GM19023 (cell line): ENCODE measurements around the gene PDE6A.

Source experiments
- ATAC-seq: cut with Tn5 transposase; IDR thresholded peaks from one replicate; pipeline ENCODE4 v1.9.1; 2021; ENCODE audit warnings: mild to moderate bottlenecking, moderate library complexity; ENCODE audit not compliant: unreplicated experiment

PDE6A gene

GRCh38 chr5:149820536-149821510 is 123.8 kb downstream of the PDE6A start:
- no peak for ATAC-seq

GRCh38 chr5:149820012-149820411 is 124.6 kb downstream of the PDE6A start:
- no peak for ATAC-seq

GRCh38 chr5:149818116-149818515 is 126.5 kb downstream of the PDE6A start:
- no peak for ATAC-seq

- ATAC-seq: no peak
Observed at GRCh38 chr5:149817539-149818060, 127.0 kb downstream of the PDE6A start.

GRCh38 chr5:149816661-149817060 is 127.9 kb downstream of the PDE6A start:
- no peak for ATAC-seq

- no peak for ATAC-seq
Observed at GRCh38 chr5:149811453-149811852, 133.1 kb downstream of the PDE6A start.

- ATAC-seq: no peak
Observed at GRCh38 chr5:149810856-149811255, 133.7 kb downstream of the PDE6A start.

GRCh38 chr5:149809931-149810691 is 134.5 kb downstream of the PDE6A start:
- ATAC-seq: no peak

- ATAC-seq: no peak
Observed at GRCh38 chr5:149808264-149808982, 136.2 kb downstream of the PDE6A start.
